Measurements from ENCODE around the gene ARSJ.

- TF ChIP-seq, protein P1, sequence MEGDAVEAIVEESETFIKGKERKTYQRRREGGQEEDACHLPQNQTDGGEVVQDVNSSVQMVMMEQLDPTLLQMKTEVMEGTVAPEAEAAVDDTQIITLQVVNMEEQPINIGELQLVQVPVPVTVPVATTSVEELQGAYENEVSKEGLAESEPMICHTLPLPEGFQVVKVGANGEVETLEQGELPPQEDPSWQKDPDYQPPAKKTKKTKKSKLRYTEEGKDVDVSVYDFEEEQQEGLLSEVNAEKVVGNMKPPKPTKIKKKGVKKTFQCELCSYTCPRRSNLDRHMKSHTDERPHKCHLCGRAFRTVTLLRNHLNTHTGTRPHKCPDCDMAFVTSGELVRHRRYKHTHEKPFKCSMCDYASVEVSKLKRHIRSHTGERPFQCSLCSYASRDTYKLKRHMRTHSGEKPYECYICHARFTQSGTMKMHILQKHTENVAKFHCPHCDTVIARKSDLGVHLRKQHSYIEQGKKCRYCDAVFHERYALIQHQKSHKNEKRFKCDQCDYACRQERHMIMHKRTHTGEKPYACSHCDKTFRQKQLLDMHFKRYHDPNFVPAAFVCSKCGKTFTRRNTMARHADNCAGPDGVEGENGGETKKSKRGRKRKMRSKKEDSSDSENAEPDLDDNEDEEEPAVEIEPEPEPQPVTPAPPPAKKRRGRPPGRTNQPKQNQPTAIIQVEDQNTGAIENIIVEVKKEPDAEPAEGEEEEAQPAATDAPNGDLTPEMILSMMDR (IDR thresholded peaks at IDR 0.05 in 4 of 5, conservative IDR thresholded peaks at IDR 0.05 in 1 of 5), result no peak
- no peak for TF ChIP-seq POLR2A (IDR thresholded peaks at IDR 0.05)
Observed at GRCh38 chr4:113953888-113954287, 25.6 kb downstream of the ARSJ start.
